ENCODE data around the gene USP7.

DNA sequence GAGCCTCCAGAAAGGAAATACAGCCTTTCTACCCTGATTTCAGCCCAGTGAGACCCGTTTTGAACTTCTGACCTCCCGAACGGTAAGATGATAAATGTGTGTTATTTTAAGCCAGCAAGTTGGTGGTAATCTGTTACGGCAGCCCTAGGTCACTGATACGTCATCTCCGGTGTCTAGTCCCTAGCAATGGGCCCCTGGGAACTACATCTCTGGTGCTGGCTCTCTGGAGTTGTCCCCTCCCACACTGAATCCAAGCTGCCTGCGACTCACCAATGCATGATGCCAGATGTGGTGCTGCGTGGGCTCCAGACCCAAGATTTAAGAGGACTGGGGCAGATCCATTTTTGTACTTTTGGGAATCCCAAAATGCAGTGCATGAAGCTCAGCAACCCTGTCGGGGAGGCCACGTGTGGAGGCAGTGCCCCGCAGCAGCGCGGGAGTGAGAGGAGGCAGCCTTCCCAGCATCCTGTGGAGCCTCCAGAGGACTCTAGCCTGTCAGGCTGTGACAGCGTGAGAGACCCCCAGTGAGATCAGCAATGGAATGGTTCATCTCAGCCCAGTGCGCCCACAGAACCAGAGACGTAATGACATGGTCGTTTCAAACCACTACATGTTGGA, 43.6 kb upstream of the USP7 start:
- TF ChIP-seq CTCF (optimal IDR thresholded peaks at IDR 0.05 in 1 of 3, IDR thresholded peaks at IDR 0.05 in 1 of 3, conservative IDR thresholded peaks at IDR 0.05 in 1 of 3; ENCODE audit: extremely low read depth in 1 of 3, insufficient read depth in 2 of 3, low read length in 3 of 3) (no peak), EZH2 (IDR thresholded peaks at IDR 0.05; ENCODE audit: low read length) (no peak)
